Gastrocnemius medialis (tissue), 4 donors: ENCODE measurements around the gene OTUD7B. TPM values are rescaled to one million over a fixed set of nuclear protein-coding genes. Genes with fewer than 3 reads are reported as not detected.

Experiments
- ATAC-seq, 2 donors: fragments of 150-250 bp; one replicate each; pipeline ENCODE4 v1.9.1; 2016
- DNase-seq, 2 donors: peaks; one replicate each; pipeline ENCODE4 v3.0.0-alpha.2; 2019
- H3K27ac ChIP-seq, 4 donors: fragments of 200-600 bp; sonication (generic); 1 replicate in 1 of 4; 2 replicates in 3 of 4; pipeline ENCODE4 v1.5.1; 2016 to 2018; ENCODE audit warnings: mild to moderate bottlenecking in 2 of 4, moderate library complexity in 1 of 4
- H3K27me3 ChIP-seq, 3 donors: fragments of 200-600 bp; sonication (generic) in 2 of 3; 1 replicate in 1 of 3; 2 replicates in 2 of 3; pipeline versions ENCODE4 v1.5.1 to v1.6.0; 2016 to 2019; ENCODE audit warnings: mild to moderate bottlenecking in 1 of 3, moderate library complexity in 1 of 3
- H3K36me3 ChIP-seq, 2 donors: fragments of 200-600 bp; sonication (generic) in 1 of 2; one replicate each; pipeline ENCODE4 v1.5.1; 2017 to 2018
- H3K4me1 ChIP-seq, 2 donors: fragments of 200-600 bp; sonication (generic) in 1 of 2; one replicate each; pipeline ENCODE4 v1.5.1; 2016 to 2017; ENCODE audit warnings: mild to moderate bottlenecking in 2 of 2
- H3K4me3 ChIP-seq, 4 donors: fragments of 200-600 bp; sonication (generic) in 3 of 4; 1 replicate in 1 of 4; 2 replicates in 3 of 4; pipeline ENCODE4 v1.5.1; 2016 to 2019; ENCODE audit warnings: mild to moderate bottlenecking in 2 of 4
- H3K9me3 ChIP-seq, 3 donors: fragments of 200-600 bp; sonication (generic) in 2 of 3; 1 replicate in 1 of 3; 2 replicates in 2 of 3; pipeline ENCODE4 v1.5.1; 2016 to 2019
- CTCF ChIP-seq, 5 experiments: fragments of 450-650 bp in 3 of 5; fragments of 200-600 bp in 2 of 5; sonication (generic) in 2 of 5; IDR thresholded peaks in 4 of 5; conservative IDR thresholded peaks in 1 of 5; 1 replicate in 4 of 5; 2 replicates in 1 of 5; pipeline ENCODE4 v1.5.1; 2016 to 2019; ENCODE audit warnings: antibody characterized with exemption in 5 of 5, mild to moderate bottlenecking in 3 of 5, moderate library complexity in 3 of 5
- POLR2A ChIP-seq, 2 donors: fragments of 450-650 bp; IDR thresholded peaks; one replicate each; pipeline ENCODE4 v1.6.1; 2017; ENCODE audit warnings: antibody characterized with exemption in 2 of 2, mild to moderate bottlenecking in 2 of 2, moderate library complexity in 2 of 2
- in situ Hi-C, 4 donors: fragments of 200-750 bp; cut with MboI; loops; one replicate each; pipeline versions ENCODE4 v1.15.0 to v1.8.0; 2017; ENCODE audit warnings: low sequenced_read_pairs in 4 of 4
- intact Hi-C: fragments of 100-400 bp; cut with DNase I; formaldehyde crosslinking; loops from one replicate; pipeline ENCODE4 v1.15.1; 2023; ENCODE audit warnings: low total_unique reads
- total RNA-seq, 4 donors: library from RNA; depleted of rRNA; stranded (reverse); fragments of >200 nt; gene quantifications; one replicate each; pipeline versions ENCODE4 v1.1.0 to v1.2.3, GENCODE V29; 2016

Gene OTUD7B
- total RNA-seq, 4 donors from 2014 or later: 27.2 to 51.3 (median 43.6) TPM

- TF ChIP-seq POLR2A (IDR thresholded peaks at IDR 0.05) (no peak), CTCF (IDR thresholded peaks at IDR 0.05 in 4 of 5, conservative IDR thresholded peaks at IDR 0.05 in 1 of 5) (no peak)
- Histone ChIP-seq H3K4me3 (no peak overlapping the region), H3K9me3 (no peaks in the 10 kb centered on the region), H3K27ac (no peak overlapping the region), H3K36me3 (no peaks in the 10 kb centered on the region), H3K27me3 (no peaks in the 10 kb centered on the region), H3K4me1 (peaks cover 0 to 7% of the 10 kb centered on the region in 2 donors)
- intact Hi-C loops: no loop called here
- ATAC-seq (no peak), DNase-seq (no peak)
- in situ Hi-C loops: loop anchor here in 1 of 4 donors (5.0 kb wide), 1 partner anchor 89 kb away; no protein-coding TSS in a partner anchor
Observed at GRCh38 chr1:150051089-150051373, 40.5 kb upstream of the OTUD7B start.

- Histone ChIP-seq H3K4me1 (peaks cover 0 to 7% of the 10 kb centered on the region in 2 donors), H3K36me3 (no peaks in the 10 kb centered on the region), H3K4me3 (no peak overlapping the region), H3K27ac (no peak overlapping the region), H3K27me3 (no peaks in the 10 kb centered on the region), H3K9me3 (no peaks in the 10 kb centered on the region)
- intact Hi-C loops (loop anchor here (1.0 kb wide), 1 partner anchor 88 kb away; no protein-coding TSS in a partner anchor), in situ Hi-C loops (loop anchor here (5.0 kb wide), 2 partner anchors 83 to 88 kb away; no protein-coding TSS in a partner anchor)
- DNase-seq (no peak), ATAC-seq (no peak)
- TF ChIP-seq CTCF (IDR thresholded peaks at IDR 0.05 in 4 of 5, conservative IDR thresholded peaks at IDR 0.05 in 1 of 5): no peak
- no peak for TF ChIP-seq POLR2A (IDR thresholded peaks at IDR 0.05)
Observed at GRCh38 chr1:150049926-150050325, 39.4 kb upstream of the OTUD7B start.

- no peaks in the 10 kb centered on the region for H3K4me1 ChIP-seq
- H3K9me3 ChIP-seq: no peaks in the 10 kb centered on the region
- H3K27ac ChIP-seq: no peak overlapping the region
- no peaks in the 10 kb centered on the region for H3K36me3 ChIP-seq
- intact Hi-C loops (no loop called here), in situ Hi-C loops (no loop called here)
- H3K4me3 ChIP-seq: no peak overlapping the region
- no peak for ATAC-seq
- no peaks in the 10 kb centered on the region for H3K27me3 ChIP-seq
- TF ChIP-seq POLR2A (IDR thresholded peaks at IDR 0.05): no peak
- no peak for TF ChIP-seq CTCF (IDR thresholded peaks at IDR 0.05 in 4 of 5, conservative IDR thresholded peaks at IDR 0.05 in 1 of 5)
- DNase-seq: no peak
Observed at GRCh38 chr1:150034336-150034735, 23.8 kb upstream of the OTUD7B start.

- ATAC-seq (no peak), DNase-seq (no peak)
- no peak overlapping the region for H3K27ac ChIP-seq
- no peaks in the 10 kb centered on the region for H3K4me1 ChIP-seq
- H3K4me3 ChIP-seq: no peak overlapping the region
- H3K36me3 ChIP-seq: no peaks in the 10 kb centered on the region
- H3K9me3 ChIP-seq: no peaks in the 10 kb centered on the region
- in situ Hi-C loops: no loop called here
- TF ChIP-seq CTCF (IDR thresholded peaks at IDR 0.05 in 4 of 5, conservative IDR thresholded peaks at IDR 0.05 in 1 of 5): no peak
- TF ChIP-seq POLR2A (IDR thresholded peaks at IDR 0.05): no peak
- no peaks in the 10 kb centered on the region for H3K27me3 ChIP-seq
- intact Hi-C loops: no loop called here
Observed at GRCh38 chr1:150028322-150028721, 17.8 kb upstream of the OTUD7B start.

- intact Hi-C loops: no loop called here
- H3K27me3 ChIP-seq: no peaks in the 10 kb centered on the region
Observed at GRCh38 chr1:150024156-150024555, 13.6 kb upstream of the OTUD7B start.

More at GRCh38 chr1:150024156-150024555, 13.6 kb upstream of the OTUD7B start:
- no peak for DNase-seq
- no peaks in the 10 kb centered on the region for H3K36me3 ChIP-seq
- no peak overlapping the region for H3K4me3 ChIP-seq
- TF ChIP-seq POLR2A (IDR thresholded peaks at IDR 0.05): no peak
- TF ChIP-seq CTCF (IDR thresholded peaks at IDR 0.05 in 4 of 5, conservative IDR thresholded peaks at IDR 0.05 in 1 of 5): no peak
- peaks cover 9 to 10% of the 10 kb centered on the region in 2 donors for H3K4me1 ChIP-seq
- H3K9me3 ChIP-seq: no peaks in the 10 kb centered on the region
- in situ Hi-C loops: no loop called here
- no peak overlapping the region for H3K27ac ChIP-seq
- no peak for ATAC-seq
